HG02759 (cell line): ENCODE data around the gene HMBS.
"Not testable (repeated sequence)": the region's sequence is repeated elsewhere in the genome, so short reads cannot be mapped to it uniquely, and the experiment has no call there.

ENCODE experiments used
- ATAC-seq: cut with Tn5 transposase; IDR thresholded peaks from one replicate; pipeline ENCODE4 v1.9.1; 2021; ENCODE audit warnings: mild to moderate bottlenecking, moderate library complexity; ENCODE audit not compliant: unreplicated experiment

HMBS gene

DNA sequence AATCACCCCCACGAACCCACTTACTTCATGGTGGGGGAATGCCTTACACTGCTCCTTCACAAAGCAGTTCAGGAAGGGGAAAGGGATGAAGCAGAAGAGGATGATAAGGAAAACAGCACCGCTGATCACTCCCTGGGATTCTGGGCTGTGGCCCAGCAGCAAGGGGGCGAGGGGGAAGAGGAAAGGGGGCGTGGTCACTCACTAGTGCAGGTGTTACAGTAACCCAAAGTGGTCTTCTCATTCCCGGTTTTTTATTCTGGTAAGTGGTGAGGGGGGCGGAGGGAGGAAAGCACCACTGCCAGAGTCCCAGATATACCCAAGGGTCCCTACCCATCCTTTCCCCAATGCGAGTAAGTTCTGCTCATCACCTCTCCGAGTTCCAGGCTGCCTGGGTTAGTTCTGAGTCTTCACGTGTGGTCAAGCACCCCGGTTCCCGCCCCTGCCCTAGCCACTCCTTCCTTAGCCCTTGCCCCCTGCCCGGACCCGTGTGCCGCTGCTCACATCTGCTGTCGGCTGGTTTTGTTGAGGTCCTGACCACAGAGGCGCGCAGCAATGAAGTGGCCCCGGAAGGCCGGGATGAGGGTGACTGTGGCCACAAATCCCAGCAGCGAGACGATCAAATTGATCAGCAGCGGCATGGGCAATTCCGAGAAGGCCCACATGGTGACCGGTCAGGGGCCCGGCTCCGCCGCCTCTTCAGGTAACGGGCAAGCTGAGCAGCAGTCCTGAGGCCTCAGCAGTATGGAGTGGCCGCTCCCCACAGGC, 16.5 kb downstream of the HMBS start:
- peak; percentile 21 for ATAC-seq

DNA sequence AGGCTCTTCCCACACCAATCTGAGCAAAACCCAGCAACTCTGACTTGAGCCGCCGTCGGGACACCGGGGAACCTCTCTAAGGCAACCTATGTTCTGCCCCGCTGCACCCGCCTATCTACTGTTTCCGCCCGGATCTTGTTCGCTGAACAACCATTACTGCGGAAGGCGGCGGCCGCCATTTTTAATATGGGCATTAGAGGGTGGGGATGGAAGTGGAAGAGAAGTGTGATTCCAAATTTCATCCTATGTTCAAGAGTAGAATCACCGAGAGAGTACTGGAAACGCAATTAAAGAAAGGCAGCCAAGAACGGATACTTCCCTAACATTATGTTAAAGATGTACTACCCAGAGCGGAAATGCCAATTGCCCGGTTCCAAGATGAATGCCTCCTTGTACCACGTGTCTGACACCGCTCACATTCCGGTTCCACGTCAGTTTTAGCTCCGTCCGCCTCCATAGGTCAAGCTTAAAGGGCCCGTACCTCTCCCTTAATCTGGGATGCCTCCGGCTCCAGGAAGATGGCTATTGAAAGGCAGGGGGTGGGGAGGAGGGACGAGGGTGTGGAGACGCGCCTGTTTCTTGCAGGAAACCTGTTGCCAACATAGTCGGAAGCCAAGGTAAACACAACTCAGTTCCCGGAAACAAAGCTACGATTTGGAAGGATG, 17.2 kb downstream of the HMBS start, which contains the start of gene DPAGT1:
Gene DPAGT1 (minus strand): TSS at position 95 of the 665 bp plus-strand sequence. CDS start 198 bp downstream, outside the sequence.
- peak; percentile 79 for ATAC-seq

DNA sequence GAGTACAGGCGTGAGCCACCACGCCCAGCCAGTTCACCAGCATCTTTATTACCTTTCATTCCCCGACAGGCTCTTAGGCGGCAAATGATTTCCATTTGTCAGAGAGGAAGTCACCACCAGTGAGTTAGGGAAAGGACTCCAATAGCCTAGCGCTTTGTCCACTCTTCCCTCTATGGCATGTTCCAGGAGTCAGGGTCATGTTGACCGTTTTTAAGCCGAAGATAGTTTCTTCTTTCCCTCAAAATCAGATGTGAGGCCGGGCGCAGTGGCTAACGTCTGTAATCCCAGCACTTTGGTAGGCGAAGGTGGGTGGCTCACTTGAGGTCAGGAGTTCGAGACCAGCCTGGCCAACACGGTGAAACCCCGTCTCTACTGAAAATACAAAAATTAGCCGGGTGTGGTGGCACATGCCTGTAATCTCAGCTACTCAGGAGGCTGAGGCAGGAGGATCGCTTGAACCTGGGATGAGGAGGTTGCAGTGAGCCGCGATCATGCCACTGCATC, 18.5 kb downstream of the HMBS start:
- not testable (repeated sequence) for ATAC-seq

DNA sequence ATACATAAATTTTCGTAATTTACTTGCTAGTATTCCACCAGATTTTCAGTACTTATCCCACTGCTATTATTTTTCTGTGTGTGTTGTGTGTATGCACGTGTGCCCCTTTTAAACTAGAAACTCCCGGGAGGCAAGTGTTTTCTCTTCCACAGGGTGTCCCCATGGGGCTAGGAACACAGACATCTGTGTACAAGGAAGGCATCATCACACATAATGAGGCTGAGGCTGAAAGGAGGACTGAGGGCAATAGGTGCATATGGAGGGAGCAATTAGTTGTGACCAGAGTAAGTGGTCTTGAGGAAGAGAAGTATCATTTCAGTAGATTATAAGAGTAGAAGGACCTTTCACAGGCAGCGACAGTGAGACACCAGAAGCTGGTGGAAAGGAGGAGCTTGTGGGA, 19.1 kb downstream of the HMBS start:
- ATAC-seq, result no peak

DNA sequence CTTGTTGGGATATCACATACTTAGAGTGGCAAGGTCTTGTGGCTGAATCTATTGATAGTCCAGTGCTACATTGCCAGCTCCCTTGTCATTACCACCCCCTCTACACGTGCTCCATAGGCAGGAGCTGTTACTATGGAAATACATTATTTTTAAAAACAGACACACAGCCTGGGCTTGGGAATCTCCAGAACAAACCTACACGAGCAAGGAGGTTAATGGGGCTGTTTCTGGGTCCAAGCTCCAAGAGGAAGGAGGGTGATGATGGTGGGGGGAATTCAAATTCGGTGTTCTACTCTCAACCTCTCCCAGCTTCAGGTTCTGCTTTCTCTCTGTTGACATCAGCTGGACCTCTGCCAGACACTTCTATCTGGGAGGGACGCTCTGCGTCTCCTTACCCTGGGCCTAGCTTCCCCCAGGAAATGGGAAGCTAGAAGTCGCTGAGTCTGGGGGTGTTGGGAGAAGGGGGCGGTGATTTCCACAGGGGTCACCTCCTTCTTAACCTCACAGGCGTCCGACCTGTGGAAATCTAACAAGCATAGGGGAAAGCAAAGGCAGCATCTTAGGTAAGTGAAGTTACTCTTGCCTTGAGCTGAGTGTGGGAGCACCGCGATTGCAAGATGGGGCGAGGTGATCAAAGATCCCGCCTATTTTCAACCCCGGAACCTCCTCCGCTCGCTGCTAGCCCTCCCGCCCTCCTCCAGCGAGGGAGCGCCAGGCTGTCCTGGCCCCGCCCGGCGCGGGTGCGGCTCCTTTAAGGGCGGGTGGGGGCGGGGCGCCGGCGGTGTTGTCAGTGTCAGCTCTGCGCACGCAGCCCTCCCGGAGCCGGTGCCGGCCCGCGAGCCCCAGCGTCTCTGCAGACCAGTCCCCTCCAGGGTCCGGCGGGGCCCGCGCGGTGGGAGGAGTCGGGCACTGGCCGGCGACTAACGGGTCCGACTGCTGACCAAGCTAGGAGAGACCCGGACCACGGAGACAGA, 22.2 kb downstream of the HMBS start, which contains the start of gene C2CD2L:
Gene C2CD2L (plus strand): TSS at position 781 of the 974 bp plus-strand sequence. CDS start 398 bp downstream, outside the sequence.
- peak; percentile 83 for ATAC-seq

DNA sequence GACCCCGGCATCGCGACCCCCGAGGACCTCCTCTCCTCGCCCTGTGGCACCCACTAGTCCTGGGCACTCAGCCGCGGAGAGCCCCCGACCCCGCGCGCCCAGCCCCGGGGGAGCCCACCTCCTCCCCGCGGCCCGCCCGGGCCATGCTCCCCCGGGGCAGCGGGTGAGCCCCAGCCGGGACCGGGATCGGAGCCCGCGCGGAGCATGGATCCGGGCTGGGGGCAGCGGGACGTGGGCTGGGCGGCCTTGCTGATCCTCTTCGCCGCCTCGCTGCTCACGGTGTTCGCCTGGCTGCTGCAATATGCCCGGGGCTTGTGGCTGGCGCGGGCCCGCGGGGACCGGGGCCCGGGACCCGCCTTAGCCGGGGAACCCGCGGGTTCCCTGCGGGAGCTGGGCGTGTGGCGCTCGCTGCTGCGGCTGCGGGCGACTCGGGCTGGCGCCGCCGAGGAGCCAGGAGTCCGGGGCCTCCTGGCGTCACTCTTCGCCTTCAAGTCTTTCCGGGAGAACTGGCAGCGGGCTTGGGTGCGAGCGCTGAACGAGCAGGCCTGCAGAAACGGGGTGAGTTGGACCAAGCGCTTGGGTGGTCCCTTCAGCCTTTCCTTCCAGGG, 23.0 kb downstream of the HMBS start:
- peak; percentile 29 for ATAC-seq

DNA sequence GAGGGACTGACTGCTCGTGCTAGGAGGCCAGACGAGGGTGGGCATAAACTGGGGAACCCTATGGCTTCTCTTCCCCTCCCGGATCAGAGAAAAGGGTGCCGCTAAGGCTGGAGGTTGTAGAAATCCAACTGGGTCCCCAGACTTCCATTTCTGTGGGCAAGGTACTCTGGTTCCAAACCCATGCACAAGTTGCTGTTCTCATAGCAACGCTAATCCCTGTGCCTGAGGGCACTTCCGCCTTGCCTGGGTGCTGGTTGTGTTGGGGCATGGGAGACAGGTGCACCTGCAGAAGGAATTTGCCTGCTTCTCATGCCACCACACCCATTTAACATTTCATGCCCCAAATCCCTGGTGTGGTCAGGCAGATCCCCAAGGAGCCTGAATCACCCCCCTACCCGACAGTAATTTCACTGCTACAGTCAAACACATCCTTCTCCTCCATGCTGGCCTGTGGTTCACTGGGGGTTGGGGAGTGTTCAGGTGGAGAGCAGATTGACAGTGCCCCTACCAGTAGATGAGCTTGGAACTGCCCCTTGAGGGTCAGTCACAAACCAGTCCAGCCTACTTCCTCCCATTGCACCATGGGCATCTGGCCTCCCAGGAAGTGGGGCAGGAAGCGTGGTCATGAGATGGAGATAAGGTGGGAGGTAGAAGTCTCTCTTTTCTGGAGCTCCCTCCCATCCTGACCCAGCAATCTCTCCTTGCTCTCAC, 23.6 kb downstream of the HMBS start:
- ATAC-seq, result no peak

DNA sequence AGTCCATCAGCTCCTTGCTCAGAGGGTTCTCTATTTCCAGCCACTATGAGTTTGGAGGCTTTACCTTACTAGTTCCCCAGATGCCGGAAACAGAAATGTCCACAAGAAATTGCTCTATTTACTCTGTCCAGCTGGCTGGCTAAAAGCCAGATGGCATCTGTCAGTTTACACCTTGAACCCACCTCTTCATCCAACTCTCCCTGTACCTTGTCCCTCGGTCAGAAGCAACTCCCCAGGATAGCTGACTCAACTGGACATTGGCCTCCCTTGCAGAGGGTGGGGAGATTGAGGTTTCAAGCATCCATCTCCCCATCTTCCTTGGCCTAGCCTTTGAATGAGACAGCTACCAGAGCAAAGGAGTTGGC, 24.2 kb downstream of the HMBS start:
- no peak for ATAC-seq

DNA sequence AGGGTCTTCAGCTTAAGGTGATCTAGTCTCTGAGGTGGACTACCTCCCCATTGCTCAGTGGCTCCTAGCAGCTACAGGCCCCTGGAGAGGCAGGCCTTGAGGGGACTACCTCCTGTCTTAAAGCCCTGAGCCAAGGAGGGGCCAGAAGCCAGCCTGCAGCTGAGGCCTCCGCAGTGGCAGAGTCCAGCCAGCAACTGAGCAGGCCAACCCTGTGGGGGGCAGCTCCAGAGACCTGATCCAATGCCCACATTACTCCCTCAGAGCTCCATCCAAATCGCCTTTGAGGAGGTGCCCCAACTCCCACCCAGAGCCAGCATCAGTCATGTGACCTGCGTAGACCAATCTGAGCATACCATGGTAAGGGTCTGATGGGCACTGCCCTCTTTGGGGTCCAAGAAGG, 25.2 kb downstream of the HMBS start:
- no peak for ATAC-seq

DNA sequence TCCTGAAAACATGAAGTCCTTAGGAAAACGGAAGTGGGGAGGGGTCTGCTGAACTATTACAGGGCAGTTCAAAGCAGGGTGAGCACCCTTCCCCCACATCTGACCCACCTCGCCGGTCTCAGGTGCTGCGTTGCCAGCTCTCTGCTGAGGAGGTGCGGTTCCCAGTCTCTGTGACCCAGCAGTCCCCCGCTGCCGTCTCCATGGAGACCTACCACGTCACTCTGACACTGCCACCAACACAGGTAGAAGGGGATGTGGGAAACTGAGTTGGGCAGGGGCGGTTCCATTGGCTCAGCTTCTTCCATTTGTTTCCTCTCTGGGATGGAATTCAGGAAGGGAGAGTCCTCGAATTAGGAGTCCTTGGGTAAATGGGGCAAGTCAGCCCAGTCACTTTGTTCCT, 25.8 kb downstream of the HMBS start:
- no peak for ATAC-seq

DNA sequence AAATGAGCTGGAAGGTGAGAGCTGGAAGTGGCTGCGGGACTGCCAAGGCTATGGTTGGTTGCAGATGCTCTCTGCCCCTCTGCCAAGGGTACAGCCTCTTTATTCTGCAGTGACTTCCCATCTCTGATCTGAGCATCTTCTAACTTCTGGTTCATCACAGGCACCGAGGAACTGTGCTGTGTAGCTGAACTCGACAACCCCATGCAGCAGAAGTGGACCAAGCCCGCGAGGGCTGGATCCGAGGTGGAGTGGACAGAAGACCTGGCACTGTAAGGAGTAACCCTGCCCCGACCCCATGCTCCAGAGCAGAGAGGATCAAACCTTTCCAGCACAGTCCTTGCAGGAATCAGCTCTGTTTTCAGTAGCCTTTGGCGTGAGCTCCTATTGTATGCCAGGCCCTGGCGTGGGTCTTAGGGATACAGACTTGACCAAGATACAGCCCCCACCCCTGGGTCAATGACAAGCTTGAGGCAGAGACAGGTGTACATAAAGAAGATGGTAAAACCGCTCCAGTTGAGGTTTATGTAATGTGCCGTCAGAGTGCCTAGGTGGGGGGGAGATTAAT, 26.8 kb downstream of the HMBS start:
- no peak for ATAC-seq

DNA sequence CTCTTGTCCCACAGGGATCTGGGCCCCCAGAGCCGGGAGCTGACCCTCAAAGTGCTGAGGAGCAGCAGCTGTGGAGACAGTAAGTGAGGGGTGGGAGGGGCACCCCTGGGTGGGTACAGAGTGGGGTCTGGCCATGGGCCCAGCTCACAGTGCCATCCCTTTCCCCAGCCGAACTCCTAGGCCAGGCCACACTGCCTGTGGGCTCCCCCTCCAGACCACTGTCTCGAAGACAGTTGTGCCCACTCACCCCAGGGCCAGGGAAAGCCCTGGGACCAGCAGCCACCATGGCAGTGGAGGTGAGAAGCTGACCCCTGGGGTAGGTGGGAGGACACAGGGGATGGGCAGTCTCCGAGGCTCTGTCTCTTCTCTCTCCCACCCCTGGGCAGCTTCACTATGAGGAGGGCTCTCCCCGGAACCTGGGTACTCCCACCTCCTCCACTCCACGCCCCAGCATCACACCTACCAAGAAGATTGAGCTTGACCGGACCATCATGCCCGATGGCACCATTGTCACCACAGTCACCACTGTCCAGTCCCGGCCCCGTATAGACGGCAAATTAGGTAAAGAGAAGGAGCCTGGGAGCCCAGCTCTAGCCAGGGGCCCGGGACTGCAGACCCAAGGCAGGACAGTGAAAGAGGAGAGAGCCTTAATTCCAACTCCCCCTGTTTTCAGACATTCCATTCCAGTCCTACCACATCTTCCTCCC, 27.8 kb downstream of the HMBS start:
- no peak for ATAC-seq

DNA sequence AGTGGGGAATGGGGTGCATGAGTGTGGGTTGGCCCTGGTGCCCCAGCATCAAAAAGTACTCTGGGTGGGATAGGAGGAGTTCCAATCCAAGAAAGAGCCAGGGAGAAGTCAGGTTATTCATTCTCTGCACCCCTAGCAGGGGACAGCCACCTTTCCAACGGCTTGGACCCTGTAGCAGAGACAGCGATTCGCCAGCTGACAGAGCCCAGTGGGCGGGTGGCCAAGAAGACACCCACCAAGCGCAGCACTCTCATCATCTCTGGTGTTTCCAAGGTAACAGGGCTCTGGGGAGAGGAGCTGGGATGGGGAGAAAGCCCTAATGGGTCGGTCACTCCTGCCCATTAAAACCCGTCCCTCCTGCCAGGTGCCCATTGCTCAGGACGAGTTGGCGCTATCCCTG, 29.0 kb downstream of the HMBS start:
- no peak for ATAC-seq

DNA sequence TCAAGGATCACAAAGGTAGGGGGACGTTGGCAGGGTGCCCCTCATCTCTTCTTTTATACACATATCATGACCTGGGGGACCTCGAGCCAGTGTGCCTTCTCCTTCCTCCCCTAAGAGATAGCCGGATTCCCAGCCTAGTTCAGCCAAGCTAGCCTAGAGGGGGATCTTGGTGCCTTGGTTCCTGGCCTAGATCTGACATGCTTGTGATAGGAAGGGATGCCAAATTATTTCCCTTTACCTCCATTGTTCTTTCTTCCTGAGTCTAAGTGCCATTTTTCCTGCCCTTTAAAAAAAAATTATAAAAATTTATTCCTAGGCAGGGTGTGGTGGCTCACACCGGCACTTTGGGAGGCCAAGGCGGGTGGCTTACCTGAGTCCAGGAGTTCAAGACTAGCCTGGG, 29.7 kb downstream of the HMBS start:
- no peak for ATAC-seq

DNA sequence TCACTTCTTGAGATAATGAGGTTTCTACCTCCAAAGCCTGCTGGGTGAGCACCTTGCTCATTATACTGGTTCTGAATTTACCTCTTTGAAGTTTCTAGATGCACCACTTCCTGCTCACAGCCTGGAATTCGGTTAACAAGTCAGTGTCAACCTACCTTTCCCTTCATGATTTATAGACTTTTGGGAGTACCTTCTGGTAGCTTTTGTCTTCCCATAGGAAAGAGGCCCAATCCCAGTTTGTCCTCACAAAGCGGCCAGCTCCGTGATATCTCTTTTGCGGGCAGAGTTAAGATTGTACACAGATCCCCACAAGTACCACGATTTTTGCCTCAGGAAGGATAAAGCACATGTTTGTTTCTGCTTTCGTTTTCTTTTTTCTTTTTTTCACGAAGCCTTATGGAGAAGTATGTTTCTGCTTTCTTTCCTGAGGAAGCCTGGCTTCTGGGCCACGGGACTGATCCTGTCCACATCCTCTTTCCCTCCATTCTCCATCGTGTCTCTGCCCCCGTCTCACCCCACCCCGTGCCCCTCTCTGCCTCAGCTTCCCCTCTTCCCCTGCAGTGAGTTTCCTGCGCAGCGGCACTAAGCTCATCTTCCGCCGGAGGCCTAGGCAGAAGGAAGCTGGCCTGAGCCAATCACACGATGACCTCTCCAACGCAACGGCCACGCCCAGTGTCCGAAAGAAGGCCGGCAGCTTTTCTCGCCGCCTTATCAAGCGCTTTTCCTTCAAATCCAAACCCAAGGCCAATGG, 31.0 kb downstream of the HMBS start:
- no peak for ATAC-seq

DNA sequence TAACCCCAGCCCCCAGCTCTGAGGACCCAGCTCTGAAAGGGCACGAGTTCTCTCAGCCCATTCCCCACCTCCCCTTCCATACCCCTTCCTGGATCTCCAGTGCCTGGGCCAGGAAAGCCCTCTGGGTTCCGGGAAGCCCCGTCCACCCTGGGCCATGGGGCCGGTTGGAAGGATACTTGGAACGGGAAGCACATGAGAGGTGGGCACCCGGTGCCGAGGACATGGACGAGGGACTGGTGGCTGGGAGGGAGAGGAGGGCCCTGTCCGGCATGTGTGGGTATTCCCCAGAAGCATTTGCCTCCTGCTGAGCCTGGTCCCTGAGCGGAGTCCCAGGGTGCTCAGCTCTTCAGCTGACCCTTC, 31.5 kb downstream of the HMBS start:
- no peak for ATAC-seq

DNA sequence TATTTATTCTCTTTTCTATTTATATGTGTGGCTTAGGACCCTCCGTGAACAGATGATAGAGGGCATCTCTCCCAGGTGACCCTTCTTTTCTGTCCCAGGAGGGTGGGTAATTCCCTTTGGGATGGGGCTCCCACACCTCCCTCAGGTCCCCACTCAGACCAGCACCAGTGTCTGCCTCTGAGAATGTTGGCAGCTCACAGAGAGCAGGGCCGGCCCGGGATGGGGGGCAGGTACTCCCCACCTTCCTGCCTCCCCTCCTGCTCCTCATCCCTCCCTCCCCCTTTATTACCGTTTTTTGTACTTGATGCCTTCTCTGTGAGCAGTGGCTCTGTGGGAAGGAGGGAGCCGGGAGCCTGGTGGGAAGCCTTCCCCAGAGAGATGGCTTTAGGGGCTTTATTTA, 31.9 kb downstream of the HMBS start:
- ATAC-seq, result no peak

DNA sequence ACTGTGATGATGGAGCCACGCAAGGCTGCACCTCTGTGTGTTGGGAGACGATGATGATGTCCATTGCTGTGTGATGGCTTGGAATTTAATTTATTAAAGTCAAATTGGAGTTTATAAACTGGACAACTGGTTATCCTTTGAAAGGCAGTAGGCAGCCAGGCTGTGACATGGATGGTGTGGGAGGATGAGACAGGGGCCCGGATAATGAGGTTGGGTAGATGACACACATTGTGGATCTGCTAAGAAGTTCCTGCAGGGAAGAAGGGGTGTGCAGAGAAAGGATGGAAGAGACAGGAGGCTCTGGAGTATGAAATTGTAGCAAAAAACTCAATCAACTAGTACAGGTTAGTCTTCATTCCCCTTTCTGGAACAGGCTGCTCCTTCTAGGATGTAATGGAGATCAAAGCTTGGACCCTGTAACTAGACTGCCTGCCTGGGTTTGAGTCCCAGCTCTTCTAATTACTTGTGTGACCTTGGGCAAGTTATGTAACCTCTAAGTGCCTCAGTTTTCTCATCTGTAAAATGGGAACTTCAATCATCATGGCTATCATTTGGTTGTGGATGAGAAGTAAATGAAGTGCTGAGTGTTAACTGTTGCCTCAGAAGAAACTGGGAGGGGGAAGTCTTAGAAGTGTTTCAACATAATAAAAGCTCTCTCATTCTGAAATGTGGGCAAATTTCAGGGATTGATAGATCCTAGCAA, 32.5 kb downstream of the HMBS start:
- ATAC-seq, result no peak
